Left lung (tissue), 10 donors: ENCODE data around the gene TSPO. TPM values are rescaled to one million over a fixed set of nuclear protein-coding genes. Genes with fewer than 3 reads are reported as not detected.

Experiments
- ATAC-seq: fragments of 200-7000 bp; cut with Tn5 transposase; one replicate; pipeline ENCODE4 v1.9.1; 2020; ENCODE audit warnings: moderate library complexity
- DNase-seq, 4 donors: peaks; one replicate each; pipeline ENCODE4 v3.0.0-alpha.2; 2013 to 2020
- H3K27ac ChIP-seq, 2 donors: fragments of 200-600 bp; sonication (generic) in 1 of 2; one replicate each; pipeline versions ENCODE4 v1.5.0 to v1.8.0; 2020 to 2021
- H3K27me3 ChIP-seq, 2 donors: fragments of 200-600 bp; sonication (generic) in 1 of 2; one replicate each; pipeline versions ENCODE4 v1.5.0 to v1.8.0; 2020 to 2021
- H3K36me3 ChIP-seq, 2 donors: fragments of 200-600 bp; sonication (generic) in 1 of 2; one replicate each; pipeline versions ENCODE4 v1.5.0 to v1.8.0; 2020 to 2021
- H3K4me1 ChIP-seq, 2 donors: fragments of 200-600 bp; one replicate each; pipeline ENCODE4 v1.8.0; 2021
- H3K4me3 ChIP-seq, 2 donors: fragments of 200-600 bp; sonication (generic) in 1 of 2; one replicate each; pipeline versions ENCODE4 v1.5.0 to v1.8.0; 2020 to 2021; ENCODE audit warnings: mild to moderate bottlenecking in 1 of 2
- H3K9me3 ChIP-seq, 2 donors: fragments of 200-600 bp; sonication (generic) in 1 of 2; one replicate each; pipeline versions ENCODE4 v1.5.0 to v1.8.0; 2020 to 2021
- intact Hi-C, 2 donors: fragments of 100-400 bp; cut with DNase I; formaldehyde crosslinking; loops; one replicate each; pipeline versions ENCODE4 v1.11.2 to v1.14.2; 2022
- polyA plus RNA-seq, 6 donors: library from polyadenylated mRNA; unstranded; fragments of 120-200 nt; gene quantifications; one replicate each; pipeline ENCODE4 v1.2.1, GENCODE V29; 2013; ENCODE audit not compliant: insufficient read length in 6 of 6
- total RNA-seq, 2 donors: library from RNA; stranded (reverse); fragmentation: NEBNext Ultra II Directional; extraction: Animal tissue kit (Norgen Biotek cat#: 25700); gene quantifications; one replicate each; pipeline ENCODE4 v1.2.1, GENCODE V29; 2021
- TF ChIP-seq, protein P1 (sequence below), 2 donors: fragments of 200-600 bp; sonication (generic) in 1 of 2; IDR thresholded peaks; one replicate each; pipeline versions ENCODE4 v1.5.0 to v1.8.0; 2021; ENCODE audit warnings: antibody characterized with exemption in 2 of 2
- donor health status: DM: no; HTN: yes; CAD: no.
- donor health status: DM: no; HTN: no; CAD: no.

TSPO gene
- total and polyA plus RNA-seq, 8 donors = 29.0 to 276 (median 45.6) TPM

DNA sequence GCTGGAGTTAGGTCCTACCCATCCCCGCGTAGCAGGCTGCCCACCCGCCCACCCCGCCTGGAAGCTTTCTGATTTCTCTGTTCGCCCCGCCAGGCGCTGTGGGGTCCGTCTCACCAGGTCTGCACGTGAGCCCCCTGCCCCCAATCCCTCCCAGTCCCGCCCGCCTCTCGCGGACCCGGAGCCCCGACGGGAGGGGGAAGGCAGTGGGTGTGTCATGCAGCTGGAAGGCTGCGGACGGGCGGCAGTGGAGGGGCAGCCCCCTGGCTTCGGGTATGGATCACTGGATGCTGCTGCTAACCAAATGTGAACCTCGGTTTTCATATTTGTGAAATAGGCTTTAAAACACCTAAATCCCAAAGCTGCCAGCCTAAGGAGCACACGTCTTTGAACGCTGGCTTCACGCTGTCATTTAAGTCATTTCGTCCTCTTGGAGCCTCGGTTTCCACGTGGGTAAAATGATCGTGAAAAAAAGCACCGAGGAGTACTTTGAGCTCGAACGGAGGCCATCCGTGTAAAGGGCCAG is 41.4 kb upstream of the TSPO start:
- H3K4me1 ChIP-seq = peaks cover 8 to 24% of the 10 kb centered on the region in 2 donors
- no peaks in the 10 kb centered on the region for H3K36me3 ChIP-seq
- ATAC-seq (no peak), DNase-seq (no peak)
- H3K27ac ChIP-seq = no peak overlapping the region
- H3K9me3 ChIP-seq = no peaks in the 10 kb centered on the region
- H3K27me3 ChIP-seq = peaks cover 22 to 40% of the 10 kb centered on the region in 2 donors
- TF ChIP-seq, protein P1, sequence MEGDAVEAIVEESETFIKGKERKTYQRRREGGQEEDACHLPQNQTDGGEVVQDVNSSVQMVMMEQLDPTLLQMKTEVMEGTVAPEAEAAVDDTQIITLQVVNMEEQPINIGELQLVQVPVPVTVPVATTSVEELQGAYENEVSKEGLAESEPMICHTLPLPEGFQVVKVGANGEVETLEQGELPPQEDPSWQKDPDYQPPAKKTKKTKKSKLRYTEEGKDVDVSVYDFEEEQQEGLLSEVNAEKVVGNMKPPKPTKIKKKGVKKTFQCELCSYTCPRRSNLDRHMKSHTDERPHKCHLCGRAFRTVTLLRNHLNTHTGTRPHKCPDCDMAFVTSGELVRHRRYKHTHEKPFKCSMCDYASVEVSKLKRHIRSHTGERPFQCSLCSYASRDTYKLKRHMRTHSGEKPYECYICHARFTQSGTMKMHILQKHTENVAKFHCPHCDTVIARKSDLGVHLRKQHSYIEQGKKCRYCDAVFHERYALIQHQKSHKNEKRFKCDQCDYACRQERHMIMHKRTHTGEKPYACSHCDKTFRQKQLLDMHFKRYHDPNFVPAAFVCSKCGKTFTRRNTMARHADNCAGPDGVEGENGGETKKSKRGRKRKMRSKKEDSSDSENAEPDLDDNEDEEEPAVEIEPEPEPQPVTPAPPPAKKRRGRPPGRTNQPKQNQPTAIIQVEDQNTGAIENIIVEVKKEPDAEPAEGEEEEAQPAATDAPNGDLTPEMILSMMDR (IDR thresholded peaks at IDR 0.05) = no peak
- H3K4me3 ChIP-seq = peak overlapping the region in 1 of 2 donors; percentile 48
- intact Hi-C loops = no loop called here

DNA sequence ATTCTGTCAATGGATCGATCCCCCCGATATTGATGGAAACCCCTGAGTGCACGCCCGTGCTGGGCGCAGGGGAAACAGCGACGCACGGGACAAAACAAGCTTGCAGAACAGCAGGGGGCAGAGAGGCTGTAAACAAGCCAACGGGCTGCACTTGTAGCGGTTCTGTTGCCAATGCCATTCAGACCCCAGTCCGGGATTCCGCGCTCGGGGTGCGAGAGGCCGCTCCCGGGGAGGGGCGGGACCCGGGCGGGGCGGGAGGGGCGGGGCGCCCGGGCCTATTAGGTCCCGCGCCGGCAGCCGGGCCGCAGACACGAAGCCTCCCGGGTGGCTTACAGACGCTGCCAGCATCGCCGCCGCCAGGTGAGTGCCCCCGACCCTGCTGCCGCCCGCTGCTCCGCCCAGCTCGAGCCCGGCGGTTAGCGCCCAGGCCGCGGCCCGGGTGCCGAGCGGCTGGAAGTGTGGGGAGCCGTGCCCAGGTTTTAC is 40.9 kb upstream of the TSPO start, which contains the start of gene BIK:
Gene BIK, plus strand, starts transcription at position 307 of the 483 bp plus-strand sequence. CDS start 13,273 bp downstream, outside the sequence.
- DNase-seq (peak in 2 of 4 donors; percentile 62 to 90), ATAC-seq (peak; percentile 79)
- Histone ChIP-seq H3K27ac (no peak within 1 kb of the TSS), H3K4me1 (peaks cover 8 to 24% of the 10 kb centered on the region in 2 donors), H3K4me3 (peak within 1 kb of the TSS; percentile 48 to 50), H3K9me3 (no peaks in the 10 kb centered on the region), H3K36me3 (no peaks in the 10 kb centered on the region), H3K27me3 (peaks cover 22 to 40% of the 10 kb centered on the region in 2 donors)
- intact Hi-C loops = no loop called here
- TF ChIP-seq, protein P1 (IDR thresholded peaks at IDR 0.05) = no peak

DNA sequence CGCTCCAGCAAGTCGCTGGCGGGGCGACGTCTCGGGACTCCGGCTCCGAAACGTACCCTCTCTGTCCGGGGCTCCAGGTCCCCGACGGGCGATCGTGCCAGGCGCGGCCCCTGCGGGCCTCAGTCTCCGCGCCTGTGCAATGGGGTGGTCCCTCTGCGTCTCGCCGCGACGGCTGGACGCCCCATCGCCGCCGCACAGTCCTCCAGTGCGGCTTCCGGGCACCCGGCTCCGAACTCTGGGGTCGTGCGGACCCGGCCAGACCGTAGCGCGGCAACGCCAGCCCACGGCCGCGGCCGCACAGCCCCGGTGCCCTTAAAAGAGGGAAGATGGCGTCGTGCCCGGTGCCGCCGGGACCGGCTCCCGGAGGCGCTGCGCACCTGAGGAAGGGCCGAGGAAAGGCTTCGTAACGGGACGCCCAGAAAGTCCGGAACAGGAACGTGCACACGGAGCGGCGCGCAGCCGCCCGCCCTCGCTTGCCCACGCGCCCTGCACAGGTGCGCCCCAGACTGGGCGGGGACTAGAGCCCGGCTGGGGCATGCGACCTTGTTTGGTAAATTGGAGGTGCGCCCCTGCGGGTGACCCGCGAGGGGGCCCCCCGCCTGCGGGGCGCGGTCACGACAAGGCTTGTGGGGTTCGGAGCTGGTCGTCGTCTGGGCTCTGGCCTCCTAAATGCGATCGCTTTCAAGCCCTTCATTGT is 40.3 kb upstream of the TSPO start:
- ATAC-seq (peak; percentile 69), DNase-seq (peak in 2 of 4 donors; percentile 55 to 86)
- Histone ChIP-seq H3K4me1 (peaks cover 8 to 27% of the 10 kb centered on the region in 2 donors), H3K27me3 (peaks cover 22 to 40% of the 10 kb centered on the region in 2 donors), H3K9me3 (no peaks in the 10 kb centered on the region), H3K36me3 (no peaks in the 10 kb centered on the region), H3K4me3 (peak overlapping the region; percentile 48 to 50), H3K27ac (no peak overlapping the region)
- TF ChIP-seq, protein P1 (IDR thresholded peaks at IDR 0.05) = no peak
- intact Hi-C loops = no loop called here

DNA sequence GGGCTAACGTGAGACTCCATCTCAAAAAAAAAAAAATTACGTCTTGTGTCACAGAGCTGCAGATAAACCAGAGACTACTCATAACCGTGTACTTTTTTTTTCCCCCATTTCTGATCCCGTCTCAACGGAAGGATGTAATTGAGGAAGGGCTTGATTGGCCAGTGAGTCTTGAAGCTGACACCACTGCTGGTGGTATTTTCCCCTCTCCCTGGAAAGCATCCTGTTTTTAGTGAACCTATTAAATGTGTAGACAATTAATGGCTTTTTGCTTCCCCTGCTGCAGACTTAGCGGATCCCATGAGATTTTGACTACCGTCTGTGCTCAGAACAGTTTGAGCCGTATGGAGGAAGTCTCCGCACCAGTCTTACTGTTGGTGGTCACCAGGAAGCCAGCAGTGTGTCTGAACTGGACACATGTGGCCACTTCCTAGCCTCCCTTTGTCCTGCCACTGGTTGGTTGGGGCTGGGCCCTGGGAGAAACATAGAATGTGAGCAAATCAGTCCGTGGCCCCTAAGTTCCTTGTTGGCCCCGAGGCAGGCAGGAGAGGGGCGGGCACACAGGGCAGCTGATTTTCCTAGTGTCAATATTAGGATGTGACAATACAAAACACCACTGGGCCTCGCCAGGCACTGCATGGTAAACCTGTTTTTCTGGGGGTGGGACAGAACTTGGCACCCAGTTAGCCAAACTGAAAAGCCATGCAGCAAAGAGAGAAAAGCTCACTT is 37.7 kb upstream of the TSPO start:
- DNase-seq (no peak), ATAC-seq (no peak)
- no peak overlapping the region for H3K4me3 ChIP-seq
- H3K36me3 ChIP-seq = no peaks in the 10 kb centered on the region
- intact Hi-C loops = no loop called here
- peaks cover 8 to 39% of the 10 kb centered on the region in 2 donors for H3K4me1 ChIP-seq
- H3K27ac ChIP-seq = no peak overlapping the region
- no peaks in the 10 kb centered on the region for H3K9me3 ChIP-seq
- peaks cover 22 to 40% of the 10 kb centered on the region in 2 donors for H3K27me3 ChIP-seq
- TF ChIP-seq, protein P1 (IDR thresholded peaks at IDR 0.05) = no peak

DNA sequence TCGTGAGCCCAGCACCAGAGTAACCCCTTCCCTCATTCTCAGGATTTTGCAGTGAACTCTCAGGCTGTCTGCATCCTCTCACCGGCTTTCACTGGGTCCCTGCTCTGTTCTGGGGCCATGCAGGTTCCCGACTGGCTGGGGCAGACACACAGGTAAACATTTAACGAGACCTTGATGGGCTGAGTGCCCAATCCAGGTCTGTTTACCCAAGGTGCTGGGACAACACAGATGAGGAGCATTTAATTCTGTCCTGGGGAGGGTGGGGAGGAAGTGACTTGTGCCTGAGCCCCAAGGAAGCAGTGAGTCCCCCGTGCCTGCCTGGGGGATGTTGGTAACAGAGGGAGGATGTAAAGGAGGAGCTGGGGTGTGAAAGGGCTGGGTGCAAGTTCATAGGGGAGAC is 36.4 kb upstream of the TSPO start:
- H3K27ac ChIP-seq = no peak overlapping the region
- H3K4me1 ChIP-seq = peaks cover 8 to 45% of the 10 kb centered on the region in 2 donors
- DNase-seq (peak in 1 of 4 donors; percentile 55), ATAC-seq (peak; percentile 69)
- peaks cover 17 to 29% of the 10 kb centered on the region in 2 donors for H3K27me3 ChIP-seq
- TF ChIP-seq, protein P1 (IDR thresholded peaks at IDR 0.05) = no peak
- intact Hi-C loops = no loop called here
- H3K9me3 ChIP-seq = no peaks in the 10 kb centered on the region
- H3K4me3 ChIP-seq = no peak overlapping the region
- no peaks in the 10 kb centered on the region for H3K36me3 ChIP-seq
